ENCODE data around the gene KBTBD7. TPM values are rescaled to one million over a fixed set of nuclear protein-coding genes. Genes with fewer than 3 reads are reported as not detected.

Gene KBTBD7
- total and polyA plus RNA-seq, 2 of the 13 experiments (the other 11 are each of a cell fraction or from before 2014, with no cell fraction given): 3.6 to 9.0 TPM

GRCh38 chr13:41156620-41157019, 37.7 kb downstream of the KBTBD7 start:
- H3K27me3 ChIP-seq (ENCODE audit: control insufficient read depth in 1 of 2, insufficient read depth in 2 of 2, low read length in 2 of 2): no peaks in the 10 kb centered on the region
- intact Hi-C loops (cut with micrococcal nuclease; ENCODE audit: unreplicated experiment) (no loop called here), in situ Hi-C loops (cut with HindIII; ENCODE audit: extremely low pct_ligation_motif_present, low pct_unique_long_range_greater_than_20kb) (no loop called here)
- CTCF ChIA-PET (ENCODE audit: low intra/inter-chr PET ratio, low total read pairs): no interaction called here
- no peaks in the 10 kb centered on the region for H3K79me2 ChIP-seq (ENCODE audit: insufficient read depth, low read length)
- H3K4me3 ChIP-seq (replicated peaks in 1 of 3; ENCODE audit: insufficient read depth in 1 of 3, low read depth in 2 of 3, low read length in 3 of 3): no peak overlapping the region
- H2AFZ ChIP-seq (ENCODE audit: low read length): no peak overlapping the region
- no peak overlapping the region for H3K4me2 ChIP-seq (ENCODE audit: low read depth, low read length)
- H3K9ac ChIP-seq (ENCODE audit: insufficient read depth, low read depth, low read length): no peak overlapping the region
- BruUV-seq (replicated peaks): no TSS peak
- H4K20me1 ChIP-seq (ENCODE audit: insufficient read depth, low read length): no peaks in the 10 kb centered on the region
- H3K36me3 ChIP-seq (replicated peaks in 1 of 2; ENCODE audit: control insufficient read depth in 1 of 2, insufficient read depth in 2 of 2, low read length in 2 of 2): no peaks in the 10 kb centered on the region
- FAIRE-seq: no peak
- H3K4me1 ChIP-seq (ENCODE audit: insufficient read depth, low read length): no peaks in the 10 kb centered on the region
- no peak for ATAC-seq
- WGBS (ENCODE audit: low lambda C conversion rate): 47% methylated on average over 2 of the region's 2 CpGs
- no peak for DNase-seq (ENCODE audit: low spot score)
- no peak overlapping the region for H3K27ac ChIP-seq (ENCODE audit: extremely low read length, insufficient read depth, low read length)
- peaks cover 12% of the 10 kb centered on the region for H3K9me3 ChIP-seq (ENCODE audit: low read length)
- POLR2A ChIA-PET: no interaction called here
- no peak for TF ChIP-seq IKZF4 (CRISPR knock-in tag; IDR thresholded peaks at IDR 0.05; ENCODE audit: borderline replicate concordance, low read depth, not compliant biosample characterization)
- no peak for TF ChIP-seq ZFY (CRISPR knock-in tag; IDR thresholded peaks at IDR 0.05)
- TF ChIP-seq RFXANK (CRISPR knock-in tag; IDR thresholded peaks at IDR 0.05): no peak
- TF ChIP-seq ZNF607 (CRISPR knock-in tag; IDR thresholded peaks at IDR 0.05; ENCODE audit: borderline replicate concordance): no peak
- TF ChIP-seq FOSL2 (CRISPR knock-in tag; IDR thresholded peaks at IDR 0.05): no peak
- TF ChIP-seq, protein P1, sequence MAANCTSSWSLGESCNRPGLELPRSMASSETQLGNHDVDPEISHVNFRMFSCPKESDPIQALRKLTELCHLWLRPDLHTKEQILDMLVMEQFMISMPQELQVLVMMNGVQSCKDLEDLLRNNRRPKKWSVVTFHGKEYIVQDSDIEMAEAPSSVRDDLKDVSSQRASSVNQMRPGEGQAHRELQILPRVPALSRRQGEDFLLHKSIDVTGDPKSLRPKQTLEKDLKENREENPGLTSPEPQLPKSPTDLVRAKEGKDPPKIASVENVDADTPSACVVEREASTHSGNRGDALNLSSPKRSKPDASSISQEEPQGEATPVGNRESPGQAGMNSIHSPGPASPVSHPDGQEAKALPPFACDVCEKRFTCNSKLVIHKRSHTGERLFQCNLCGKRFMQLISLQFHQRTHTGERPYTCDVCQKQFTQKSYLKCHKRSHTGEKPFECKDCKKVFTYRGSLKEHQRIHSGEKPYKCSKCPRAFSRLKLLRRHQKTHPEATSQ (CRISPR knock-in tag; IDR thresholded peaks at IDR 0.05; ENCODE audit: borderline replicate concordance): no peak
- TF ChIP-seq, protein P2, sequence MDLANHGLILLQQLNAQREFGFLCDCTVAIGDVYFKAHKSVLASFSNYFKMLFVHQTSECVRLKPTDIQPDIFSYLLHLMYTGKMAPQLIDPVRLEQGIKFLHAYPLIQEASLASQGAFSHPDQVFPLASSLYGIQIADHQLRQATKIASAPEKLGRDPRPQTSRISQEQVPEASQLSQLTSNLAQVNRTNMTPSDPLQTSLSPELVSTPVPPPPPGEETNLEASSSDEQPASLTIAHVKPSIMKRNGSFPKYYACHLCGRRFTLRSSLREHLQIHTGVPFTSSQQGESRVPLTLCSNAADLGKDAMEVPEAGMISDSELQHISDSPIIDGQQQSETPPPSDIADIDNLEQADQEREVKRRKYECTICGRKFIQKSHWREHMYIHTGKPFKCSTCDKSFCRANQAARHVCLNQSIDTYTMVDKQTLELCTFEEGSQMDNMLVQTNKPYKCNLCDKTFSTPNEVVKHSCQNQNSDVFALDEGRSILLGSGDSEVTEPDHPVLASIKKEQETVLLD (CRISPR knock-in tag; IDR thresholded peaks at IDR 0.05; ENCODE audit: low read depth): no peak
- TF ChIP-seq ESRRA (CRISPR knock-in tag; IDR thresholded peaks at IDR 0.05; ENCODE audit: low read depth): no peak
- no peak for TF ChIP-seq ZBTB7A (CRISPR knock-in tag; IDR thresholded peaks at IDR 0.05)
- no peak for TF ChIP-seq RERE (CRISPR knock-in tag; IDR thresholded peaks at IDR 0.05; ENCODE audit: low read depth)
- TF ChIP-seq YEATS4 (CRISPR knock-in tag; IDR thresholded peaks at IDR 0.05; ENCODE audit: borderline replicate concordance): no peak
- TF ChIP-seq ZNF143 (CRISPR knock-in tag; IDR thresholded peaks at IDR 0.05): no peak
- TF ChIP-seq, protein P3, sequence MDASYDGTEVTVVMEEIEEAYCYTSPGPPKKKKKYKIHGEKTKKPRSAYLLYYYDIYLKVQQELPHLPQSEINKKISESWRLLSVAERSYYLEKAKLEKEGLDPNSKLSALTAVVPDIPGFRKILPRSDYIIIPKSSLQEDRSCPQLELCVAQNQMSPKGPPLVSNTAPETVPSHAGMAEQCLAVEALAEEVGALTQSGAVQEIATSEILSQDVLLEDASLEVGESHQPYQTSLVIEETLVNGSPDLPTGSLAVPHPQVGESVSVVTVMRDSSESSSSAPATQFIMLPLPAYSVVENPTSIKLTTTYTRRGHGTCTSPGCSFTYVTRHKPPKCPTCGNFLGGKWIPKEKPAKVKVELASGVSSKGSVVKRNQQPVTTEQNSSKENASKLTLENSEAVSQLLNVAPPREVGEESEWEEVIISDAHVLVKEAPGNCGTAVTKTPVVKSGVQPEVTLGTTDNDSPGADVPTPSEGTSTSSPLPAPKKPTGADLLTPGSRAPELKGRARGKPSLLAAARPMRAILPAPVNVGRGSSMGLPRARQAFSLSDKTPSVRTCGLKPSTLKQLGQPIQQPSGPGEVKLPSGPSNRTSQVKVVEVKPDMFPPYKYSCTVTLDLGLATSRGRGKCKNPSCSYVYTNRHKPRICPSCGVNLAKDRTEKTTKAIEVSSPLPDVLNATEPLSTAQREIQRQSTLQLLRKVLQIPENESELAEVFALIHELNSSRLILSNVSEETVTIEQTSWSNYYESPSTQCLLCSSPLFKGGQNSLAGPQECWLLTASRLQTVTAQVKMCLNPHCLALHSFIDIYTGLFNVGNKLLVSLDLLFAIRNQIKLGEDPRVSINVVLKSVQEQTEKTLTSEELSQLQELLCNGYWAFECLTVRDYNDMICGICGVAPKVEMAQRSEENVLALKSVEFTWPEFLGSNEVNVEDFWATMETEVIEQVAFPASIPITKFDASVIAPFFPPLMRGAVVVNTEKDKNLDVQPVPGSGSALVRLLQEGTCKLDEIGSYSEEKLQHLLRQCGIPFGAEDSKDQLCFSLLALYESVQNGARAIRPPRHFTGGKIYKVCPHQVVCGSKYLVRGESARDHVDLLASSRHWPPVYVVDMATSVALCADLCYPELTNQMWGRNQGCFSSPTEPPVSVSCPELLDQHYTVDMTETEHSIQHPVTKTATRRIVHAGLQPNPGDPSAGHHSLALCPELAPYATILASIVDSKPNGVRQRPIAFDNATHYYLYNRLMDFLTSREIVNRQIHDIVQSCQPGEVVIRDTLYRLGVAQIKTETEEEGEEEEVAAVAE (CRISPR knock-in tag; IDR thresholded peaks at IDR 0.05; ENCODE audit: borderline replicate concordance): no peak
